Right kidney (tissue), 1 donor: Measurements from ENCODE around the gene VWA8.

Source experiments
- DNase-seq: peaks from one replicate; pipeline ENCODE4 v3.0.0-alpha.2; 2016

VWA8 gene

DNA sequence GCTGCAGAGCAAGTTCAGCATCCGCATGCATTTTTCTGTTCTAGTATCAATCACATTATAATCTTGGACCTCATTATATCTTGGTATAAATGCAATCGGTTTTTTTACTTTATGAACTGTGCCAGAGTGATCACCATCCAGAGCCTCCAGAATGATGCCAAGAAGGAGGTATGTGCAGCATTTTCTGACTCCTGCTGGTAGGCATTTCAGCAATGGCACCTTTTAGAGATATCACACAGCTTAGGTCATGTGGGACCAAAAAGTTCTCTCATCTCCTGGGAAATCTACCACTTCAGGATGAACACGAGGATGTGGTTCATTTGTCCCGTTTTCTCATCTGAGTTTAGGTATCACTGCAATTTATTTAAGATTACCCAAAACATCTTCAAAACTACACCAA is 220.4 kb downstream of the VWA8 start:
- no peak for DNase-seq

DNA sequence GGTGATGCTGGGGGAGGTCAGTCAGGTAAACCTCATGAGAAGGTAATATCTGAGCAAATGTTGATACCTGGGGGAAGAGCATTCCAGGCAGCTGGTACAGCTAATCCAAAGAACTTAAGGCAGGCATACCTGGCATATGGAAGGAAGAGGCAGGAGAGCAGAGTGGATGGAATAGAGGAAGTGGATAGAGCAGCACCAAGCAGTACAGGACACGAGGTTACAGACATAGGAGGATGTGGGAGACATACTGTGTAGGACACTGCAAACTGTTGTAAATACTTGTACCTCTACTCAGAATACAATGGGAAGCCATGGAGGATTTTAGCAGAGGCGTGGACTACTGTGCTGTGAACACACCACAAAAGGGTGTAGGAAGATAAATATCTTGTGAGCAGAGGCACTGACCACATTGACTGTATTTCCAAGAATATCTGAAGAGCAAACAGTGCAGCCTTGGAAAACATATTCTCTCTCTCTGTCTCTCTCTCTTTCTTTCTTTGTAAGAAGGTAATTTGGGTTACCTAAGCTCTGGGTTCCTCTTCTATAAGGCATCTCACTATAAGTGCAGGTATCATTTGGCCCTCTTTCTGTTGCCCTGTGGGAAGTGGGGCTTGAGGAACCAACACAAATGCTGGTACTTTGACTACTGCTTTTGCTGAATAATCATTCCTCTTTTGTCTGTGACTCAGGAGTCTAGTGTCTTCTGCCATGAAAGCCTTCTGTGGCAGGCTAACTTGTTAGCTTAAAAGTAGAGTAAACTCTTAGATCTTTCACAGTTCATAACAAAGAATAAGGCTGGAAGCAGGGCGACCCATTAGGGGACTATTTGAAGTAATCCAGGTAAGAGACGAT is 238.0 kb downstream of the VWA8 start:
- no peak for DNase-seq

DNA sequence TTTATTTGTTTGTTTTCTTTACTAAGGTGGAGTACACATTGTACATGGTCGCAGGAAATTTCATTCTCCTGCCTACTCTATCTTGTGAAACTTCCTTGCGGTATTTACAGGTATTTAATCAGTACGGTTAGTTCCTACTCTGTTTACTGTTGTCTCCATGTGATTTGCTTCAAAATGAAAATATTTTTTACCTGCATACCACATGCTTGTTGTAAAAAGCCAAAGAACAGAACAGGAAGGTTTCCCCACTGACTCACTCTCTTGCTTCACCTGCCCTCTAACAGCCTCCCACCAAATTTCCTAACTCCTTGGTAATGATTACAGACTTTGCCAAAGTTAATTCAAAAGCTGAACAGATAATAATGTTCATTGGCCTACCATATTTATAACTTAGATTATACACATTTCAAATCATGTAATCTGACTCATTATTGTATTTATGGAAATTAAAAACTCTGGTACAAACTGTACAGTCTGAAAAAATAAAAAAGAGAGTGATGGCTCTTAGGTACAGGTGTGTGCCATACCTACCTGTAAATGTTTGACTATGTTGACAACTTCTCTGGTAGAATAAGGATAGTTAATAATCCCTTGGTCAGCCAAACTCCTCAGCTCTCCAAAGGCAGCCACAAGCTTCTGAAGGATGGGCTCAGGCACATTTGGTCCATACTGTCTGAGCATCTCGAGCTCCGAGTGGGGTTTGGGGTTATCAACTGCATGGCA is 239.9 kb downstream of the VWA8 start:
- DNase-seq = no peak

DNA sequence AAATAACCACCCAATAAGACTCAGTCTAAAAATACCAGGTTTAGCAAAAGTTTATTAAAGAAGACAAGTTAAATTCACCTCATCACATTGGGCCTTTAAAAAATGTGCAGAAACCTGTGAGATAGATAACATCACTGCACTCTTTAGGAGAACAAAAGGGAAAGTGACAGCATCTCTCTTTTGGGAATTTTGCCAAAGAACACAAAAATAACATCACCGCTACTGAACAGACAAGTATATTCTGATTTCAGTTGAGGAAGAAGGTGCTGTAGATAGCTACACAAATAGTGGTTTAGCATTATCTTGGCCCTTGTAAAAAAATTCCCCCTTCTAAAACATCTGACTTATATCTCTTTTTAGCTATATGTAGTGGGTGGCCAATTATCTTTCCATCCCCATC is 244.7 kb downstream of the VWA8 start:
- DNase-seq = no peak

DNA sequence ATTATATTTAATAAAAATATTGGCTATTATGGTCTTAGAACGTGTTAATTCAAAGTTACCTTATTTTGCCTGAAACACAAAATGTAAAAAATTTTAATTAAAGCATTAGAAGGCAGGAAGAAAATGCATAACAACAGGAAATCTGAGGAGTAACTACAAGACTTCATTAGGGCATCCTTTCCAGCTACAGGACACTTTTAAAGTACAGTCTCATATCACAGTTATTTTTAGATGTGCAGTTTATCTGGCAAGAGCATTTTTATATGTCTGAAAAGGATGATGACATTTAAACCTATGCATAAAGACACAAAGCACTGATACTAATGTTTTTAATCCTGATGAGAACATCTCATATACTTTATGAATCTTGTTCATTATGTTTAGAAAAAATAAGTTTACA is 247.5 kb downstream of the VWA8 start:
- DNase-seq = no peak

DNA sequence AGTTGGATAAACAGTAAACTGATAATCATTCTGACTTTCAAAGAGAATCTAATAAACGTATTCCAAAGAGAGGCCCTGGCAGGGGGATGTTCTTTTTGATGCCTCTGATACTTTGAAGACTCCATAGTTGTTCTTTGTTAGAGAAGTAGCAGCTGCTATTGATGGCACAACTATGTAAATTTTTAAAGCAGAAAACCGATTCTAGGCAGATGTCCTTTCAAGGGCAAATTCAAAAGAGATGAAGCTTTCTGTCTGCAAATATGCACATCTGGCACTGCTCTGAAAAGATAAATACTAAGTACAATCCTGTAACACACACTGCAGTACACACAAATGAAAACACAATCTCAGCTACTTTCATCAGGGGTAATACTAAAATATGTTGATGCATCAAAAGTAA is 250.1 kb downstream of the VWA8 start:
- DNase-seq = no peak

DNA sequence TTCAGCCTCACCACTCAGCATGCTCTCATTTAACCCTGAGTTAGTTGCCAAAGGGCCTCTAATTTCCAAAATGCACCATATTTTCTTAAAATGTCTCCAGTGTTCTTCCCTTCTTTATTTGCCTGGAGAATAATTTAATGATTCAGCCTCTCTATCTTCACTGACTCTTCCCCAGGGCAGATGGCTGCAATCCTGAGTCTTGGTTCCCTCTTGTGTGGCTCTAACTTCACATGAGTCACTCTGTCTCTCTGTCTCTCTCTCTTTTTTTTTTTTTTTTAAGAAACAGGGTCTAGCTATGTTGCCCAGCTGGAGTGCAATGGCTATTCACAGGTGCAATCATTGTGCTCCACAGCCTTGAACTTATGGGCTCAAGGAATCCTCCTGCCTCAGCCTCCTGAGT is 251.4 kb downstream of the VWA8 start:
- DNase-seq = no peak

DNA sequence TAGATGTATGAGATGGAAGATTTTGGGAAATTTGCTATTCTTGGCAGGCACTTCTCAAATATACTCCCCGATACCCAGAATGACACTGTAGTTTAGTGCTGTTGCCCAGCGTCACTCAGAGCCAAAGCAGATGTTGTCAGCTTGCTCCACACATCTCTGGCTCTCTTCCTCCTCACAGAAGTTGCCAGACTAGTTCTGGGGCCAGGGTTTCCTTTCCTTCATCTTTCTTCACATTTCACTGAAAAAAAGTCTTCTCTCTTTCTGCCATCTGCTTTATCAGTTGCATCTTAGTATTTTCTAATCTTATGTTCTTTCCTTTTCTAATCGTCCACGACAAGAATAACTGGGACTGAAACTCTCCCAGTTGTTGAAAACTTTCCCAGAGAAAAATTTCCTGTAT is 252.2 kb downstream of the VWA8 start:
- DNase-seq = no peak

DNA sequence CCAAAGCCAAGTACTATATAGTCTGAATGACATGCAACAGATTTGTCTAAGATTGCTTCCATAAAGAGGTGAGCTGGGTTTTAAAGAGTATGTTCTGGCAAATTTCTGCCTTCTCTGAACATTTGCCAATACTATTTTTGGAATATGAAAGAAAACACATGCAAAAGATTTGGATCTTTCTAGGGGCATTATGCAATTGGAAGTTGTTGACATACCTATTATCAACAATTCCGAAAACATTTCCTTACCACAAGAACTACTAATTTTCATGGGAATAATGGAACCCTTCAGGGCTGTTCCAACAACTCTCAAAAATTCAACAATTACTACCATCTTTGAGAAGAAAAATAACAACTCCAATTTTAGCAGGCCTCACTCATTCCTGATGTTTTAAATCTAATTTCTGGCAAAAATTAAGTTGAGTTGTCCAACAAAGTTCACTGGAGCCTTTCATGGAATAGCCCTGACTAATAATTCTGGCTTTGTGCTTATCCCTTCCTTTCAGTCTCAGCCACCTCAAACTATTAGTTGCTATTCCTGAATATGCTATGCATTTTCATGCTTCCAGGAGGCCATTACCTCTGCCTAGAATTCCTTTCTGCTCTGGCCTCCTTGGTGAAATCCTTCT is 253.6 kb downstream of the VWA8 start:
- DNase-seq = no peak

DNA sequence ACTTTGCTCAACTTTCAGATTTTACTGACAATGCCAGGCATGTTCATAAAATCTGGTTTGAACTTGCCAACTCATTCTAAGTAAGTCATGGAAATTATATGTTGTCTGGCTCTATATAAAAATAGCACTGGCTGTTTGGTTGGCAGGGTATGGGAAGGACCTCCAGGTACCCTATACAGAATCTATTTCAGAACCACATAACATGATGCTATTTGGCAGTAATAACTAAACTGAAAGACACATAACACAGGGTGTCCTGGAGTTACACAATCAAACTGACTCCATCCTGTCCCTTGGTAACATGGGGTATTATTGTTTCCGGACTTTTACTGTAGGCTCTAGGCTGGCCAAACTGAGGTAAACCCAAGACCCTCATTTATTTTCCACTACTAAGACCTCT is 254.8 kb downstream of the VWA8 start:
- DNase-seq = no peak

DNA sequence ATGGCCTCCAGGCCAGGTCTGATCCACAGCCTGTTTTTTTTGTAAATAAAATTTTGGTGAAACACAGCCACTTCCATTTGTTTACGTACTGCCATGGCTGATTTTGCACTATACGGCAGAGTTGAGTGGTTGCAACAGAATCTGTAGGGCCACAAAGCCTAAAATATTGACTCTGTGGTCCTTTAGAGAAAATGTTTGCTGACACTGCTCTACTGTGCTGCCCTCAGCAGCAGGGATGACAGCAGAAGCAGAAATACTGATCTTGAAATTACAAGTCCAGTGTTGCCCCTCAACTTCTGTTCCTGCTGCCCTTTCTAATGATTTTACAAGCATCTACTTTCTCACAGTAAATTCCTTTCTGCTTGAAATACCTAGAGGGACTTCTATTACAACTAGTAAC is 258.4 kb downstream of the VWA8 start:
- DNase-seq = no peak

DNA sequence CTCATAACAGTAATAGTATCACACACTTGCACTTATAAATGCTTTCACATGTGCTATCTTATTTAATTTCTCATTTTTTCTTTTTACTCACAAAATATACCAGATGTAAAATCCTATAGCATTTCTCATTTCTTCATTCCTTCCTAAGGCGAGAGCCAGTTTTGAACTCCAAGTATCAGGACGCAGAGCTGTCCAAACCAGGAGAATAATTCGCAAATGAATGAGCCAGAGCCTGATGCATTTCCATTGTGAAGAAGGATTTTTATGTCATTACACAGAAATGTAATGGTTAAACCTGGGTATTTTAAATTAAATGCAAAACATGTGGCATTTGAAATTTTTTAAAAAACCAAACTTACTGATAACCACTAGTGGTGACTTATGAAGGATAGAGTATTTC is 259.2 kb downstream of the VWA8 start:
- no peak for DNase-seq

DNA sequence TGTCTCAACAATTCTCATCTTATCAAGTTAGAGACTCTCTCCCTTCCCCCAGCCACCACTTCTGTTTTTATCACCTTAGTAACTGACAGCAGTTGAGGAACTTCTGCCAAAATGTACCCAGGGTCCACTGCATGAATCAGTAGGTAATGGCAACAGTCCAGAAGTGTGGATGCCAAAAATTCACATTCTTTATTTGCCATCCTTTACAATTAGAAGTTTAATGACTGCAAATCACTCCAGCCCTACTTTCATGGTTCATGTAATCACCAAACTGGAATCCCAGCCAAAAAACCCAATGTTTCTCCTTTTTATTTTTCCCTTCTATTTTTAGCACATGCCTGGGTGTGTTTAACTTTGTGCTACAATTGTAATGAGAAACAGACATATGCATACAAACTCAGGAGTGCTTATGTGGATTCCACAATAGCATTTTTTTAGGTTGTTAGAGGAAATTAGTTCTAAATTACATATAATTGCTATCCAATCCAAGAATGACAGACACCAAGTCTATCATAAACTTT is 260.1 kb downstream of the VWA8 start:
- DNase-seq = no peak

DNA sequence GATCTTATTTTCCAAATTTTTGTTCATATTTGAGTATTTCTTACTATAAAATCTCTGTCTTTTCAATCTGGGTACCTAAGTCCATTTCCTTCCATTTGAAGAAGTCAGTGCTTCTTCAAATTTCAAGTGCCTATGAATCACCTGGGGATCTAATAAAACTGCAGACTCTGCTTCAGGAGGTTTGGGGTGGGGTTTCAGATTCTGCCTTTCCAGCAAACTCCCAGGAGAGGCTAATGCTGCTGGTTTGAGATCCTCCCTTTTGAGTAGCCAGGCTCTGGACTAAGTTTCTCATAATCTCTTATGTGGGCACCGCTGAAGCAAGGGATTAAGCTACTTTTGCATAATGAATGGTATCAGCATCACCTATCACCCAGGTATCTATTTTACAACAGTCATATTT is 261.1 kb downstream of the VWA8 start:
- no peak for DNase-seq

DNA sequence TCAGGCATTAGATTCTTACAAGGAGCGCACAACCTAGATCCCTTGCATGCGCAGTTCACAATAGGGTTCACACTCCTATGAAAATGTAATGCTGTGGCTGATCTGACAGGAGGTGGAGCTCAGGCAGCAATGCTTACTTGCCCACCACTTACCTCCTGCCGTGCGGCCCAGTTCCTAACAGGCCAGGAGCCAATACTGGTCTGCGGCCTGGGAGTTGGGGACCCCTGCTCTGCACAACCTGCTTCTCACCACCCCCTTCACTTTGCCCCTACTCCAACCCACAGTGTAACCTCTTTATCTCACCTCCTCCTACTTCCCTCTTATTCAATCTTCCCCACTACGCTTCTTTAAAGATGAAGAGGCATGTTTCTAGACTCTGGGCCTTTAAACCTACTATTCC is 263.3 kb downstream of the VWA8 start:
- no peak for DNase-seq

DNA sequence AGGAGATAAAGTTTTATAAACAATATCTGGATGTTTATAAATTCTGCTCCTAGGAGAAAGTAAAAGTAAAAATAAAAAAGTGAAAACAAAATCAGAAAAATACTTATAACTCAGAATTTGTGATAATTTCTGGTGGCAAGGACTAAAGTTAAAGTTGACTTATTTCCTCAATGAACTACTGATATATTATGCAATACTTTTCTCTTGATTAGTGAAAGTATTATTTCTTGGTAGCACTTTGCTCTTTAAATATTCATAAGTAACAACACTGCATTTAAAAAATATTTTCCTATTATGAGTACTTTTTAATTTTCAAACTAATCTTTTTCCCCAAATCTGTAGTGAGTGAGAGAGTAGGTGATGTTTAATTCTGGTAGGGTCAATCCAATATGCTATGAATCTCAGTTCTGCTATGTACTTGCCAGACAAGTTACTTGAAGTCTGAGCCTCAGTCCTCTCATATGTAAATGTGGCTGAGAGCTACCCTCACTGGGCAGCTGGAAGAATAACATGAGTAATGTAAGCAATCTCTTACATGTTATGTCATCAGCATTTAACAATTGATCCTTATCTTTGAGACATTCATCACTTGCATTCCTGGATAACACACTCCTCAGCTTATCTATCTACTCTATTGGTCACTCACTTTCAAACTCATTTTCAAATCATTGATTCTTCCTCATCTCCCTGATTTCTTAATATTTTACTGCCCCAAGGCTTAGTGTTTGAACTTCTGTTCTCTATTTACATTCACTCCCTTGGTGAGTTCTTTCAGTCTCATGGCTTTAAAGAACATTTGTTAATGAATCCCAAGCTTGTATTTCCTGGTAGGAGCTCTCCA is 264.5 kb downstream of the VWA8 start:
- DNase-seq = no peak

DNA sequence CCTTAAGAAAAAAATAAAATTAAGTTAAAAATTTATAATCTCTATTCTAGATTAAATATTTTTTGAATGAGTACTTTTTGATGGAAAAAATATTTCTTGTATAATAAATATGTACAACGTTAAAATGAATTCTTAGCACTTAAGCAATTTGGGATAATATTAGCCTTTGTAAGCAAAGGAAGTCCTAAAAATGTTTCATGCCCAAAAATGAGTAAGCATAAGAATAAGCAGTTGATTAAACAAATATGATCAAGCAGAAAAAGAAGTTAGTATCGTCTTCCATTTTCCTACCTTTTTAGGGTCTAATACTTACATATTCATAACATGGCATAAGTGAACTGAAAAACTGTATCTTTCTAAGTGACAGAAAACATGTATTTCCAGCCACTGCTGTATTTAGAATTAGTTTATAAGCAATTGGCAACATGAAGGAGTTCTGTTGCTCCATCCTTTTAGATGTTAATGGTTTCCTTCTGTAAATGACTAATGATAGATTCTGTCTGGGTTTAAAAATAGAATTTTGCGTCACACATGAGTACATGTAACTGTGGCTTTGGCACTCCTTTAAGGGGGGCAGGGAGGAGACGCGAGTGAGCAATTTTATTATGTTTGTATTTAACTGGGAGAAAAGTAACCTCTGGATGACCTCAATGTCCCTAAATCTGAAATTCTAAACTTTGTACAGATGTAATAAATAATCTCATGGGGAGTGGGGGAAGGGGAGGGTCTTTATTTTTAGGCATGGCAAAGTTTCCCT is 266.2 kb downstream of the VWA8 start:
- DNase-seq = peak; percentile 36

DNA sequence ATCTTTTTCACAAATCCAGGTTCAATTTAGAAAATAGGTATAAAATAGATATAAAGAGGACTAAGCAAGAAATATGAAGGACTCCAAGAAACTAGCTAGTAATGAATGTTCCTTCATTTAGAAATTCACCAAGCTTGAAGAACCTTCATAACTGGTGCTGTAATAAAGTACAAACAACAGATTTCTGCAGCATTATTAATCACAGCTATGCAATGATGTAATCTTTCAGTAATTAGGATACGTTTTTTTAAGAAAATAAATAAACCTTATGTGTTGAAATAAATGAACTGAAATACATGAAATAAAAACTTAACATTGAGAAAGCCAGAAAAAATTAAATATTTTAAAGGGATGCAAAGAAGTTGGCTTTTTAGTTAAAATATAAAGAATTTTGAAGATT is 267.5 kb downstream of the VWA8 start:
- no peak for DNase-seq

DNA sequence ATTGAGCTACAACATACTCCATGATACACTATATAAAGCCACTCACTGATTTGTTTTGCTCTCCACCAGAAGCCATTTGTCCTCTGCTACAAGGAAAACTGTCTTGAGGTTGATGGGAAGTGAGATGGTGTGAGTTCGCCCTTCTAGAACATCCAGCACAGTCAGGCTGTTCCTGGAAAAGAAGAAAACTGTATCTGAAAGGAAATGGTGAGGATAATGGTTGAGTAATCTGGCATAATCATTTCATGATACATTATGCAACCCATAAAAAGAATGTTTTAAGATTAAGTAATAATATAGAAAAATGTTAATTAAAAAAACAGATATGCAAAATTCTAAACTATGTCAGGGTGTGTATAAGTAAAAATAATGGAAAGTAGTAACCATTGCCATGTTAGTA is 269.6 kb downstream of the VWA8 start:
- no peak for DNase-seq

DNA sequence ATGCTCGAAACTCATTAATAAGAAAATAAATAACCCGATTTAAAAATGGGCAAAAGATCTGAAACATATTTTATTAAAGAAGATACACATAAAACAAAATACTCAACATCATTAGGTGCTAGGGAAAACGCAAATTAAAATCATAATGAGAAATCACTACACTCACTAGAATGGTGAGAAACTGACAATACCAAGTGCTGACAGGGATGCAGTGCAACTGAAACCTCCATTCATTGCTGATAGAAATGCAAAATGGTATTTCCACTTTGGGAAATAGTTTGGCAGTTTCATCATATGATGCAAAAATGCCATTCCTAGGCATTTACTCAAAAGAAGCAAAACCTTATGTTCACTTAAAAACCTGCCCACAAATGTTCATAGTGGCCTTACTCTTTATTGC is 278.1 kb downstream of the VWA8 start:
- no peak for DNase-seq

DNA sequence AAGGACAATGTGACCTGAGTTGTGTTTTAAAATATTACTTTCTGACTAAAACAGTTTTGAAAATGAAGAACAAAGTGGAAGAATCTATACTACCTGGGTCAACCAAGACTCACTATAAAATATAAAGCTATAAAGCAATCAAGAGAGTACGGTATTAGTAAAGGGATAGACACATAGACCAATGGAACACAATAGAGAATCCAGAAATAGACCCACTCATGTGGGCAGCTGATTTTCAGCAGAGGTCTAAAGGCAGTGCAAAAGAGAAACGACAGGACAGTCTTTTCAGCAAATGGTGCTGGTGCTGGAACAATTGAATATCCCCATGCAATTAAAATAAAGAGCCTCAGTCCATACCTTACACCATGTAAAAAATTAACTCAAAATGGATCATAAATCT is 278.9 kb downstream of the VWA8 start:
- DNase-seq = no peak

DNA sequence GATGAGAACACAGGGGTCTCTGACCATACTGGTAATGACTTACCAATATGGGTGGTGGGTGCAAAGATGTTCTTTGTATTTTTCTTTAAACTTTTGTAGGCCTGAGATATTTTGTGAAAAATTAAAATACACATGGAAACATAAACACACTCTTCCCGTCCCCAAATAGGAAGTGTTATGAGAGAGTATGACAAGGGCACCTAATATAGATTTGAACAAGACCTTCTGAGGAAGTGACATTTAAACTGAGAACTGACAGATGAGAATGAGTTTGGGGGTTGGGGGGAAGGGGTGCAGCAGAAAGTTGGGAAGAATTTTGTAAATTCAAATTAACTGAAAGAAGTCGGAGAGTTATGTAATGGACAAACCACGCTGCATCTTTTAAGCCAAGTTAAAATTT is 279.3 kb downstream of the VWA8 start:
- no peak for DNase-seq
